Measurements from ENCODE around the gene ALPP.
"Not testable (repeated sequence)": the region's sequence is repeated elsewhere in the genome, so short reads cannot be mapped to it uniquely, and the experiment has no call there.

ALPP gene

DNA sequence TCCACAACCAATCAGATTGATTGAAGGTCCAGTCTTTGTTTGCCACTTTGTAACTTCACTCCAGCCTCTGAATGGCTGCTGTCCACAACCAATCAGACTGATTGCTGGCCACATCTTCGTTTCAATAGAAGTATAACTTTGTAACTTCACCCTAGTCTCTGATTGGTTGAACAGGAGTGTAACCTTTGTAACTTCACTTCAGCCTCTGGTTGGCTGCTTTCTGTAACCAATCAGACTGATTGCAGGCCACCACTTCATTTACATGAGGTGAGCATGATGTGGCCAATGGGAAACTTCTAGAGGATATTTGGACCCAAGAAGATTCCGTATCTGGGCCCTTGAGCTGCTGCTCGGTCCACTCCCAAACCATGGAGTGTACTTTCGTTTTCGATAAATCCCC, 16.9 kb upstream of the ALPP start:
- H3K4me3 Mint-ChIP-seq, result no peak overlapping the region
- TF ChIP-seq, protein P1, sequence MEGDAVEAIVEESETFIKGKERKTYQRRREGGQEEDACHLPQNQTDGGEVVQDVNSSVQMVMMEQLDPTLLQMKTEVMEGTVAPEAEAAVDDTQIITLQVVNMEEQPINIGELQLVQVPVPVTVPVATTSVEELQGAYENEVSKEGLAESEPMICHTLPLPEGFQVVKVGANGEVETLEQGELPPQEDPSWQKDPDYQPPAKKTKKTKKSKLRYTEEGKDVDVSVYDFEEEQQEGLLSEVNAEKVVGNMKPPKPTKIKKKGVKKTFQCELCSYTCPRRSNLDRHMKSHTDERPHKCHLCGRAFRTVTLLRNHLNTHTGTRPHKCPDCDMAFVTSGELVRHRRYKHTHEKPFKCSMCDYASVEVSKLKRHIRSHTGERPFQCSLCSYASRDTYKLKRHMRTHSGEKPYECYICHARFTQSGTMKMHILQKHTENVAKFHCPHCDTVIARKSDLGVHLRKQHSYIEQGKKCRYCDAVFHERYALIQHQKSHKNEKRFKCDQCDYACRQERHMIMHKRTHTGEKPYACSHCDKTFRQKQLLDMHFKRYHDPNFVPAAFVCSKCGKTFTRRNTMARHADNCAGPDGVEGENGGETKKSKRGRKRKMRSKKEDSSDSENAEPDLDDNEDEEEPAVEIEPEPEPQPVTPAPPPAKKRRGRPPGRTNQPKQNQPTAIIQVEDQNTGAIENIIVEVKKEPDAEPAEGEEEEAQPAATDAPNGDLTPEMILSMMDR (IDR thresholded peaks at IDR 0.05), result no peak
- H3K9me3 Mint-ChIP-seq, result peaks cover 20% of the 10 kb centered on the region
- no peaks in the 10 kb centered on the region for H3K36me3 Mint-ChIP-seq (ENCODE audit: low read depth)
- peaks cover 16% of the 10 kb centered on the region for H3K27me3 Mint-ChIP-seq (ENCODE audit: low read depth, poor library complexity)
- no peak for DNase-seq
- no peaks in the 10 kb centered on the region for H3K4me1 Mint-ChIP-seq
- H3K27ac Mint-ChIP-seq, result no peak overlapping the region

DNA sequence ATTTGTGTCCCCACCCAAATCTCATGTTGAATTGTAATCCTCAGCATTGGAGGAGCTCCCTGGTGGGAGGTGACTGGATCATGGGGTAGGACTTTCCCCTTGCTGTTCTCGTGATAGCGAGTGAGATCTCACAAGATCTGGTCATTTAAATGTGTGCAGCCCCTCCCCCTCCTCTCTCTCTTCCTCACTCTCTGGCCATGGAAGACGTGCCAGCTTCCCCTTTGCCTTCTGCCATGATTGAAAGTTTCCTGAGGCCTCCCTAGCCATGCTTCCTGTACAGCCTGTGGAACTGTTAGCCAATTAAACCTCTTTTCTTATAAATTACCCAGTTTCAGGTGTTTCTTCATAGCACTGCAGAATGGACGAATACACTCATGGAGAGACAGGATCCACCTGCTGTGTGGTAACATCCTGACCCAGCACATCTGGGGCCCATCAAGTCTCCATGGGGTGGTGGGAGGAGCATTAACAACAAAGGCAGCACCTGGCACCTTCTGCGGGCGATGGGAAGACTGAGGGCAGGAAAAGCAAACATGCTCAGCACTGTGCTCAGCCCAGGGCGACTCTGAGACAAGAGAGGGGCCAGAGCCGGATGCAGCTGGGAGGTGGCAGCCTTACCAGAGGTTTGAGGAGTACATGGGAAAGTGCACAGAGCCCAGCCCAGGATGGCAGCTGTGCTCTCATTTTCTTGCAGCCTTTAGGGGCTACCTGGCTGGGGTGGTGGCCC, 16.2 kb upstream of the ALPP start:
- Mint-ChIP-seq H3K9me3 (peaks cover 15% of the 10 kb centered on the region), H3K36me3 (ENCODE audit: low read depth) (no peaks in the 10 kb centered on the region), H3K4me1 (peaks cover 6% of the 10 kb centered on the region), H3K4me3 (no peak overlapping the region), H3K27me3 (ENCODE audit: low read depth, poor library complexity) (peaks cover 16% of the 10 kb centered on the region), H3K27ac (no peak overlapping the region)
- DNase-seq, result no peak
- TF ChIP-seq, protein P1 (IDR thresholded peaks at IDR 0.05), result no peak

DNA sequence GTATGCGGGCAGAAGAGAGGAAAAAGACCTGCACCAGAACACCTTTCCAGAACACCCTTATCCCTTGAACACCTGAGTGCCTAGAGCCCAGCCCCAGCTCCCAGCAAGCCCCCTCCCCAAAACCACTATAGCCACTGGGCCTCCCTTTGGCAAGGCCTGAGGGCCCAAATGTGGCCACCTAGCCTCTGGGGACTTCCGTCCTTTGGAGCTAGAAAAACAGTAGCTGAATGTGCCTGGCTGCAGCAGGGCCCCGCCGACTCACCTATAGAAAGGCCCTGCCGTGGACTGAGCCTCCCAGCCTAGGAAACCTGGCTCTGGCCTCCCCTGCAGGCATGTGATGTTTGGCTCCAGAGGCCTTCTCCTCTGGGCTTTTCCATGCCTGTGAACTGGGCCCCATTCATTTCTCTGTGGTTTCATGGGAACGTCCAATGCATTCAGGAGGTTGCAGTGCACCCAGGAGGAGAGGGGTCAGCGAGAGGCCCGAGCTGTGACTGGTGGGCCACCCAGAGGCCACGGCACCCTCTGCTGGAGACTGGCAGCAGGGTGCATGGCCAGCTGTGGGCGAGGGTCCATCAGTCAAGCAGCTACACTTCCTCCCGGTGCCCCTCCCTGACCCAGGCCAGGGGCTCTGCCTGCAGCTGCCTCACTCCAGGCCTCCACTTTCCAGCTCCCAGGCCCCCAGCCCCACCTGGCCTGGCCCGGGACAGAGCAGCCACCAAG, 15.3 kb upstream of the ALPP start:
- not testable (repeated sequence) for H3K27ac Mint-ChIP-seq; H3K4me3 Mint-ChIP-seq; H3K36me3 Mint-ChIP-seq (ENCODE audit: low read depth)

DNA sequence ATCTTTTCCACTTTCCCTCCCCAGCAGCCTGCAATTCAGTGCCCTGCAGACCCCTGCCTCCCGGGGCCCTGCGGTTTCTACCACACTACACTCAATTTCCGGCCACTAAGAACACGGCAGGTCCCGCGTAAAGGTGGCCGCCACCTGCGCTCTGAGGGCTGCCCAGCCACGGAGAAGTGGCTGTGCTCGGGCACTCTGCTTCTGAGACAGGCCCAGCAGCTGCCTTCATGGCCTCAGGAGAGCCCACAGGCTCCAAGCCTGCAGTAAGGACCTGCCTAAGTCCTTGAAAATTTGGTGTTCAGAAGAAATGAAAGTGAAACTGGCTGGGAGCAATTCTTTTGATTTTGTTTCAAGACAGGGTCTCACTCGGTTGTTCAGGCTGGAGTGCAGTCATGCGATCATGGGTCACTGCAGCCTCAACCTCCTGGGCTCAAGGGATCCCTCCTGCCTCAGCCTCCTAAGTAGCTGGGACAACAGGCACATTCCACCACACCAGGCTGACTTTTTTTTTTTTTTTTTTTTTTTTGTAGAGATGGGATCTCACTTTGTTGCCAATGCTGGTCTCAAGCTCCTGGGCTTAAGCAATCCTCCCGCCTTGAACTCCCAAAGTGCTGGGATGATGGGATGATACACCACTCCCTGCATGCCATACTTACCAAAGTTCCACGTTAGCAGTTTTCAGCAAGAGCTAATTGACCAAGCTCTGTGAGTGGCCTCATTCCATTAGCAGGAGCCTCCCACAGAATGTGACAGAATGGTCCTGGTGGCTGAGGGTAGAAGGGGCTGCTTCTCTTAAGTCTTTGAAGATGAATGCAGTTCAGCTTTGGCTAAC, 14.6 kb upstream of the ALPP start:
- peaks cover 15% of the 10 kb centered on the region for H3K4me1 Mint-ChIP-seq
- no peak for DNase-seq
- H3K36me3 Mint-ChIP-seq (ENCODE audit: low read depth), result no peaks in the 10 kb centered on the region
- H3K27ac Mint-ChIP-seq, result no peak overlapping the region
- TF ChIP-seq, protein P1 (IDR thresholded peaks at IDR 0.05), result no peak
- H3K9me3 Mint-ChIP-seq, result peaks cover 11% of the 10 kb centered on the region
- H3K27me3 Mint-ChIP-seq (ENCODE audit: low read depth, poor library complexity), result peaks cover 12% of the 10 kb centered on the region
- H3K4me3 Mint-ChIP-seq, result no peak overlapping the region

More for the DNA sequence above, 15.3 kb upstream of the ALPP start:
- not testable (repeated sequence) for H3K4me1 Mint-ChIP-seq, DNase-seq
- peaks cover 14% of the 10 kb centered on the region for H3K9me3 Mint-ChIP-seq
- peaks cover 15% of the 10 kb centered on the region for H3K27me3 Mint-ChIP-seq (ENCODE audit: low read depth, poor library complexity)

DNA sequence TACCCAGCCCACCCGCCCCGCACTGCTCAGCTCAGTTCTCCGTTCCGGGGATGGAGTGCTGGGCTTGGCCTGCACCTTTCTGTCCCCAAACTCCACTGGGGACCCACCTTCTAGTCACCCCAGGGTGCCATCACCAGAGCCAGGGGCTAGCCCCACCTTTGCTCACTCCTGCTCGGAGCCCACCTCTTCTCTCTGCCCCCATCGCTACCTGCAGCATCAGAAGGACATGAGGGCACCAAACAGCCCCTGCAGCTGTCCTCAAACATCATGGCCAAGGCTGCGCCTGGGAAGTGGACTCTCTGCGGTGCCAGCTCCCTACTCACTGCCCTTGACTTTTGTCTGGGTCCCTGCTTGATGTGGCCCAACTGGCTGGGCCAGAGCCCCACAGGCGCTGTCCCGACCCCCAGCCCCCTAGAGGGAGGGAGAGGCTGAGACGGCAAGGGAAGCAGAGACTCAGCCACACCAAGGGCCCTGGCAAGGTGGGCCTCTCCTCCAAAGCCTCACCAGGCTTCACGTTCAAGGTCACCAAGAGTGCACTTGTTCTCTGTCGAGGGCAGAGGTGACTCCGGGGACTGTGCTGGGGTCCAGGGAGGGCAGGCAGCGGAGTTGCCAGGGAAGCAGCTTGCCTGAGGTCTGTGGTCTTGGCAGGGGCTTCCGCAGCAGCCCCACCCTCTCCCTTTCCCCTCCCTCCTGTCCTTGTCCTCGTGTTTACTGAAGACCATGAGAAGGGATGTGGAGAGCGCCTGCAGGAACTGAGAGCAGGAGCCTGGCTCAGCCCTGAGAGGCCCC, 13.6 kb upstream of the ALPP start:
- DNase-seq, result not testable (repeated sequence)

DNA sequence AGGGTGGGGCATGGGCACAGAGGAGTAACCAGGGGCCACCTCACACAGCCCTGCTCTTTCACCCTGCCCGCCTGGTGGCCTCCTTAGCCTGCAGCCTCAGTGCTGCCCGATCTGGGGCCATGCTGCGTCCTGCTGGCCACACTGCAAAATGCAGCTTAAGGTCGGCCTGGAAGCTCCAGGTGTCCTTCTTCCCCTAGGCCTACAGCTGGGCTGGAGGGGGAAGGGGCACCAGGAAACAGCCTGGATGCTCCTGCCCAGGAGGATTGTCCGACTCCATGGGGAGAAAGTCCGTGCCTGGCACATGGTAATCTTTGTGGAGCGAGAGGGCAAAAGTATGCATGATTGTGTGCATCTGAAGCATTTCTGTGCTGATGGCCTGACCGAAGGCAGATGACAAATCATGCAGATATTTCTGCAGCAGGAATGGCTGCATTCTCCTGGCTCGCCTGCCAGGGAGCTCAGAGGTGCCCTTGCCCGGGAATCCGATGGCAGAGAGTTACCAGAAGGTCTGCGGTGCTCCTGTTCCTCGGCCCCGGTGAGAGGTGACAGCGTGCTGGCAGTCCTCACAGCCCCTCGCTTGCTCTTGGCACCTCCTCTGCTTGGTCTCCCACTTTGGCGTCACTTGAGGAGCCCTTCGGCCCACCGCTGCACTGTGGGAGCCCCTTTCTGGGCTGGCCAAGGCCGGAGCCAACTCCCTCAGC, 12.8 kb upstream of the ALPP start:
- no peaks in the 10 kb centered on the region for H3K36me3 Mint-ChIP-seq (ENCODE audit: low read depth)
- H3K27me3 Mint-ChIP-seq (ENCODE audit: low read depth, poor library complexity), result peaks cover 20% of the 10 kb centered on the region
- H3K27ac Mint-ChIP-seq, result no peak overlapping the region
- peaks cover 19% of the 10 kb centered on the region for H3K4me1 Mint-ChIP-seq
- DNase-seq, result peak; percentile 61
- peaks cover 11% of the 10 kb centered on the region for H3K9me3 Mint-ChIP-seq
- TF ChIP-seq, protein P1 (IDR thresholded peaks at IDR 0.05), result peak; percentile 52
- no peak overlapping the region for H3K4me3 Mint-ChIP-seq

More for the DNA sequence above, 13.6 kb upstream of the ALPP start:
- not testable (repeated sequence) for H3K4me3 Mint-ChIP-seq; H3K36me3 Mint-ChIP-seq (ENCODE audit: low read depth); H3K27ac Mint-ChIP-seq
- H3K4me1 Mint-ChIP-seq, result peaks cover 19% of the 10 kb centered on the region
- H3K9me3 Mint-ChIP-seq, result peaks cover 11% of the 10 kb centered on the region
- H3K27me3 Mint-ChIP-seq (ENCODE audit: low read depth, poor library complexity), result peaks cover 17% of the 10 kb centered on the region

DNA sequence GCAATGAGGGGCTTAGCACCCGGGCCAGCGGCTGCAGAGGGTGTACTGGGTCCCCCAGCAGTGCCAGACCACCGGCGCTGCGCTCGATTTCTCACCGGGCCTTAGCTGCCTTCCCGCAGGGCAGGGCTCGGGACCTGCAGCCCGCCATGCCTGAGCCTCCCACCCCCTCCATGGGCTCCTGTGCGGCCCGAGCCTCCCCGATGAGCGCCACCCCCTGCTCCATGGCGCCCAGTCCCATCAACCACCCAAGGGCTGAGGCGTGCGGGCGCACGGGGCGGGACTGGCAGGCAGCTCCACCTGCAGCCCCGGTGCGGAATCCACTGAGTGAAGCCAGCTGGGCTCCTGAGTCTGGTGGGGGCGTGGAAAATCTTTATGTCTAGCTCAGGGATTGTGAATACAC, 12.1 kb upstream of the ALPP start:
- H3K27ac Mint-ChIP-seq; DNase-seq; H3K36me3 Mint-ChIP-seq (ENCODE audit: low read depth); H3K9me3 Mint-ChIP-seq; H3K4me3 Mint-ChIP-seq: not testable (repeated sequence)
- H3K27me3 Mint-ChIP-seq (ENCODE audit: low read depth, poor library complexity), result peaks cover 21% of the 10 kb centered on the region
- H3K4me1 Mint-ChIP-seq, result peaks cover 19% of the 10 kb centered on the region

Data from nephron progenitor cell (in vitro differentiated cells).